AG10803 (cell line): ENCODE data around the gene KRT84.
"Not testable (repeated sequence)": the region's sequence is repeated elsewhere in the genome, so short reads cannot be mapped to it uniquely, and the experiment has no call there.

Experiments used
- DNase-seq: peaks from one replicate; pipeline ENCODE4 v3.0.0; 2010; ENCODE audit warnings: low read depth
- H3K4me3 ChIP-seq: 2 replicates; pipeline ENCODE4 v1.5.1; 2011; ENCODE audit warnings: mild to moderate bottlenecking, low read length, control low read depth
- CTCF ChIP-seq: conservative IDR thresholded peaks from 2 replicates; pipeline ENCODE4 v1.5.1; 2011; ENCODE audit warnings: mild to moderate bottlenecking, low read length, control low read depth, inconsistent platforms

The KRT84 gene

GRCh38 chr12:52417740-52418139 is 32.3 kb upstream of the KRT84 start:
- DNase-seq = no peak

GRCh38 chr12:52416795-52417194 is 31.3 kb upstream of the KRT84 start:
- H3K4me3 ChIP-seq = no peak overlapping the region
- DNase-seq = no peak
- TF ChIP-seq CTCF = no peak

More at GRCh38 chr12:52417740-52418139, 32.3 kb upstream of the KRT84 start:
- TF ChIP-seq CTCF = no peak
- no peak overlapping the region for H3K4me3 ChIP-seq

DNA sequence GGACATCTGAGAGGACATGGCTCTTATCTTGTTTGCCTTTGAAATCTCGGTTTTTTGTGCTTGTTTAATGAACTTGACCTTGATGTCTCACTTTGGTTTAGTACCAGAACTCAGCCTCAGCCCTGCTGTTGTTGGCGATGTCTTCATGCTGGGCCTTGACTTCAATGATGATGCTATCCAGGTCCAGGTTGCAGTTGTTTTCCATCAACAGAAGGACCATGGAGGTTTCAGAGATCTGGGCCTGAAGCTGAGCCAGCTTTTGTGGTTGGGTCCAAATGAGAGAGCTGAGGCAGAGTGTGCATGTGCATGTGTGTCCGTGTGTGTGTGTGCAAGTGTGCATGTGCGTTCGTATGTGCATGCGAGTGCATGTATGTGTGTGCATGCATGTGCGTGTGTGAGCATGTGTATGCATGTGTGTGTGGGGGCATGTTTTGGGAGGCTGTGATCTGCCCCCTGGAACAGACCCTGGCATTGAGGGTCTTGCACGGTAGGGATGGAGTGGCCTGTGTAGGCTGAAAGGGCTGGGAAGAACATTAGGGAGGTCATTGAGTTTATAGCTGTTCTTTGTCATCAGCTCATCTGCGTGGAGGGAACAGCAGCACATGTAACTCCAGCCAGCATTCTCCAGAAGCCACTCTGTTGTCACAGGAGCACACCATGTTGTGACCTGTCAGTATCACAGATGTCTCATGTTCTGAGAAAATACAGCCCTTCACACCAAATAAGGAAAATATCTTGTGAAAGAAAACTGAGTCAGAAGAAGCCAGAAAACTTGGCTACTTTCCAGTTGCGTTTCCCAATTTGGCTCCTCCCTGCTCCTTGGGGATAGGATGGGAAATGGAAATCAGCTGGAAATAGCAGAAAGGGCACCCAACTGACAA is 30.7 kb upstream of the KRT84 start:
- H3K4me3 ChIP-seq = no peak overlapping the region
- DNase-seq = peak; percentile 80
- TF ChIP-seq CTCF = no peak

- no peak overlapping the region for H3K4me3 ChIP-seq
- no peak for TF ChIP-seq CTCF
- DNase-seq = no peak
These were observed 29.5 kb upstream of the KRT84 start for GRCh38 chr12:52414936-52415335.

DNA sequence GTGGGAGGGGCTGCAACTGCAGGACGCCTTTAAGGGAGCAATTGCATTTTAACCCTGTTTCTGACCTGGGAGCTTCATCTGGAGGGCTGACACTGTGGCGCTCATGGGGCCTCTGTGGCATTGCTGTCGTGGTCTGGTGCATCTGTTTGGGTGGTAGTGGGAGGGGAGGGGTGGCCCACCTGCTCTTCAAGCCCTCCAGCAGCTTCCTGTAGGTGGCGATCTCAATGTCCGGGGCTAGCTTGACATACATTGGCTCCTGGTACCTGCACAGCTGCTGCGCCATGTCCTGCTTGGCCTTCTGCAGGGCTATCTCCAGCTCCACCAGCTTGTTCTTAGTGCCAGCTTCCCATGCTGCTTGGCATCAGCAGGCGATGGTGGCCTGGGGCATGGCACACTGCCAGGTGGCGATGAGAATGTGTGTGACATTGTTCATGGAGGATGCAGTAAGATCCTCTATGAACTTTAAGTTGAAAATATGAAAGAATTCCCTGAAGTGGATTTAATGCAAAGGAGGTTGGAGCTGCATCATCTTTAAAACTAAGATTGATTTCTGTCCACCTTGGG is 28.4 kb upstream of the KRT84 start:
- no peak overlapping the region for H3K4me3 ChIP-seq
- no peak for TF ChIP-seq CTCF
- no peak for DNase-seq

GRCh38 chr12:52413202-52413601 is 27.8 kb upstream of the KRT84 start:
- TF ChIP-seq CTCF = no peak
- no peak for DNase-seq
- H3K4me3 ChIP-seq = no peak overlapping the region

- no peak for DNase-seq
- no peak overlapping the region for H3K4me3 ChIP-seq
- no peak for TF ChIP-seq CTCF
These were observed 26.4 kb upstream of the KRT84 start for GRCh38 chr12:52411815-52412214.

DNA sequence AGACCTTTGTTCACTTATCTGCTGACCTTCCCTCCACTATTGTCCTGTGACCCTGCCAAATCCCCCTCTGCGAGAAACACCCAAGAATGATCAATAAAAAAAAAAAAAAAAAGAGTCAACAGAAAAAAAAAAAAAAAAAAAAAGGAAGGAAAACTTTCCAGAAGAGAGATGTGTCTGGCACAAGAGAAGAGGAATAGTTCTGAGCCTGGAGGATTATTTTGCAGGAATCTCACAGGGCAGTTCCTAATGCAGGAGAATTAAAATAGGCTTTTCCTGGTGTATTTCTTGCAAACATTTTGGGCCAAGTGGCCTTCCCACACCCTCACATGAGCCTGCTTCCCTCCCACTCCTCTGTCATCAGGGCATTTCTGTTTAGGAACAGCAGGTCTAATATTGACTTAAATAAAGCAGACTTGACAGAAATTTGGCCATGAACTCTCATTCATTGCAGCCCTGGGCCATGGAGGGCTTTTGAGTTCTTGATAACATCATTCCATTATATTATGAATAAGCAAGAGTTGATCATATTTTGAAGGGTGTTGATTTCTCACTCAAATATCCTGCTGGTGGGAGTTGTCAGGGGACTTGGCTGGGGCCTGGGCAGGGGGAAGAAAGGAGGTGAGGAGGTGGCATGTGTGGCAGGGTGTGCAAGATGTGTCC is 25.3 kb upstream of the KRT84 start:
- not testable (repeated sequence) for DNase-seq, H3K4me3 ChIP-seq
